ENCODE results near the gene NEK1. TPM values are rescaled to one million over a fixed set of nuclear protein-coding genes. Genes with fewer than 3 reads are reported as not detected.

Gene NEK1
- total RNA-seq, 1 donor from 2014 or later: 9.1 TPM

GRCh38 chr4:169345316-169345721 lies 267.1 kb downstream of the NEK1 start:
- intact Hi-C loops (cut with micrococcal nuclease): no loop called here
- H3K27ac Mint-ChIP-seq: no peak overlapping the region
- no peak overlapping the region for H3K4me3 Mint-ChIP-seq
- DNase-seq (ENCODE audit: low spot score): no peak
- H3K27me3 Mint-ChIP-seq (ENCODE audit: insufficient read depth): no peaks in the 10 kb centered on the region
- no peaks in the 10 kb centered on the region for H3K36me3 Mint-ChIP-seq (ENCODE audit: low read depth)
- no peaks in the 10 kb centered on the region for H3K9me3 Mint-ChIP-seq
- no peaks in the 10 kb centered on the region for H3K4me1 Mint-ChIP-seq (ENCODE audit: low read depth)

Other genes with a start within 250 kb of the NEK1 start
- gene CLCN3, start 8.0 kb upstream of the NEK1 start, total RNA-seq: 29.4 and 30.2 TPM in 2 replicates
- gene HPF1, start 145.4 kb upstream of the NEK1 start, total RNA-seq: 21.5 and 23.4 TPM in 2 replicates

All from activated T-helper 1 cell treated with anti-CD3 and anti-CD28 coated beads, Interleukin-12 subunit alpha, Interleukin-12 subunit beta, Interleukin-2, Interleukin-4 antibody, amounts not matched to agents 30 ng/mL and 10 ng/mL and 1 ng/mL, durations not matched to agents 14 hours and 24 hours and 36 hours (primary cell).